Neutrophil (primary cell): ENCODE data around the gene ZSCAN29.

Source experiments
- H3K27ac ChIP-seq: fragments of 200-600 bp; sonication (generic); 2 replicates; pipeline ENCODE4 v1.5.1; 2016; ENCODE audit warnings: mild to moderate bottlenecking, moderate library complexity
- H3K27me3 ChIP-seq: fragments of 200-600 bp; sonication (generic); 2 replicates; pipeline ENCODE4 v1.6.0; 2016; ENCODE audit warnings: mild to moderate bottlenecking
- H3K36me3 ChIP-seq: fragments of 200-600 bp; sonication (generic); 2 replicates; pipeline ENCODE4 v1.5.1; 2017
- H3K4me1 ChIP-seq, 2 experiments: fragments of 200-600 bp in 1 of 2; sonication (generic) in 1 of 2; 1 replicate in 1 of 2; 2 replicates in 1 of 2; pipeline versions ENCODE4 v1.5.1 to v1.6.1; 2013 to 2016; ENCODE audit warnings: low read depth in 1 of 2, low read length in 1 of 2, mild to moderate bottlenecking in 1 of 2, moderate library complexity in 1 of 2; ENCODE audit not compliant: control insufficient read depth in 1 of 2, insufficient read depth in 1 of 2
- H3K4me3 ChIP-seq, 2 experiments: fragments of 200-600 bp in 1 of 2; sonication (generic) in 1 of 2; 1 replicate in 1 of 2; 2 replicates in 1 of 2; pipeline ENCODE4 v1.5.1; 2013 to 2016; ENCODE audit warnings: low read depth in 1 of 2, low read length in 1 of 2, mild to moderate bottlenecking in 1 of 2, moderate library complexity in 1 of 2
- H3K9me3 ChIP-seq: fragments of 200-600 bp; sonication (generic); 2 replicates; pipeline ENCODE4 v1.5.1; 2016
- CTCF ChIP-seq: fragments of 200-600 bp; sonication (generic); IDR thresholded peaks from 2 replicates; pipeline ENCODE4 v1.5.1; 2016; ENCODE audit warnings: antibody characterized with exemption

ZSCAN29 gene

GRCh38 chr15:43312378-43312777 lies 58.5 kb downstream of the ZSCAN29 start:
- Histone ChIP-seq H3K27ac (no peak overlapping the region), H3K9me3 (no peaks in the 10 kb centered on the region), H3K4me3 (no peak overlapping the region), H3K4me1 (peaks cover 0 to 5% of the 10 kb centered on the region in 2 experiments), H3K36me3 (no peaks in the 10 kb centered on the region), H3K27me3 (peaks cover 54% of the 10 kb centered on the region)
- no peak for TF ChIP-seq CTCF
